ENCODE measurements around the gene TMC4. TPM values are rescaled to one million over a fixed set of nuclear protein-coding genes. Genes with fewer than 3 reads are reported as not detected.
A peak's percentile ranks its signal among the peaks of the same experiment; 100 is the strongest.

TMC4 gene
- total RNA-seq, 4 donors from 2014 or later = 91.5 to 386 (median 180) TPM

GRCh38 chr19:54209811-54210494 lies 37.0 kb upstream of the TMC4 start:
- no peaks in the 10 kb centered on the region for H3K9me3 ChIP-seq
- peaks cover 0 to 29% (median 12%) of the 10 kb centered on the region in 4 donors for H3K36me3 ChIP-seq
- 26% methylated on average over 10 of the region's 10 CpGs; no CpG with 5 or more reads in 1 of the 2 donors for WGBS, 2 donors (ENCODE audit: low coverage in 1 of 2)
- in situ Hi-C loops (cut with MboI; ENCODE audit: low pct_ligation_motif_present in 1 of 4, low pct_unique_long_range_greater_than_20kb in 1 of 4, low sequenced_read_pairs in 3 of 4) = no loop called here
- intact Hi-C loops (cut with DNase I; ENCODE audit: low total_unique reads) = no loop called here
- H3K4me3 ChIP-seq = no peak overlapping the region
- DNase-seq = peak; percentile 93
- peak overlapping the region; percentile 84 to 90 (median 84) for H3K27ac ChIP-seq
- TF ChIP-seq POLR2A (IDR thresholded peaks at IDR 0.05) (peak; percentile 34), POLR2AphosphoS5 (IDR thresholded peaks at IDR 0.05) (peak; percentile 66 to 81 (median 78))
- TF ChIP-seq, protein P1, sequence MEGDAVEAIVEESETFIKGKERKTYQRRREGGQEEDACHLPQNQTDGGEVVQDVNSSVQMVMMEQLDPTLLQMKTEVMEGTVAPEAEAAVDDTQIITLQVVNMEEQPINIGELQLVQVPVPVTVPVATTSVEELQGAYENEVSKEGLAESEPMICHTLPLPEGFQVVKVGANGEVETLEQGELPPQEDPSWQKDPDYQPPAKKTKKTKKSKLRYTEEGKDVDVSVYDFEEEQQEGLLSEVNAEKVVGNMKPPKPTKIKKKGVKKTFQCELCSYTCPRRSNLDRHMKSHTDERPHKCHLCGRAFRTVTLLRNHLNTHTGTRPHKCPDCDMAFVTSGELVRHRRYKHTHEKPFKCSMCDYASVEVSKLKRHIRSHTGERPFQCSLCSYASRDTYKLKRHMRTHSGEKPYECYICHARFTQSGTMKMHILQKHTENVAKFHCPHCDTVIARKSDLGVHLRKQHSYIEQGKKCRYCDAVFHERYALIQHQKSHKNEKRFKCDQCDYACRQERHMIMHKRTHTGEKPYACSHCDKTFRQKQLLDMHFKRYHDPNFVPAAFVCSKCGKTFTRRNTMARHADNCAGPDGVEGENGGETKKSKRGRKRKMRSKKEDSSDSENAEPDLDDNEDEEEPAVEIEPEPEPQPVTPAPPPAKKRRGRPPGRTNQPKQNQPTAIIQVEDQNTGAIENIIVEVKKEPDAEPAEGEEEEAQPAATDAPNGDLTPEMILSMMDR (IDR thresholded peaks at IDR 0.05) = no peak
- no peaks in the 10 kb centered on the region for H3K27me3 ChIP-seq
- peaks cover 31 to 64% (median 45%) of the 10 kb centered on the region in 4 donors for H3K4me1 ChIP-seq

DNA sequence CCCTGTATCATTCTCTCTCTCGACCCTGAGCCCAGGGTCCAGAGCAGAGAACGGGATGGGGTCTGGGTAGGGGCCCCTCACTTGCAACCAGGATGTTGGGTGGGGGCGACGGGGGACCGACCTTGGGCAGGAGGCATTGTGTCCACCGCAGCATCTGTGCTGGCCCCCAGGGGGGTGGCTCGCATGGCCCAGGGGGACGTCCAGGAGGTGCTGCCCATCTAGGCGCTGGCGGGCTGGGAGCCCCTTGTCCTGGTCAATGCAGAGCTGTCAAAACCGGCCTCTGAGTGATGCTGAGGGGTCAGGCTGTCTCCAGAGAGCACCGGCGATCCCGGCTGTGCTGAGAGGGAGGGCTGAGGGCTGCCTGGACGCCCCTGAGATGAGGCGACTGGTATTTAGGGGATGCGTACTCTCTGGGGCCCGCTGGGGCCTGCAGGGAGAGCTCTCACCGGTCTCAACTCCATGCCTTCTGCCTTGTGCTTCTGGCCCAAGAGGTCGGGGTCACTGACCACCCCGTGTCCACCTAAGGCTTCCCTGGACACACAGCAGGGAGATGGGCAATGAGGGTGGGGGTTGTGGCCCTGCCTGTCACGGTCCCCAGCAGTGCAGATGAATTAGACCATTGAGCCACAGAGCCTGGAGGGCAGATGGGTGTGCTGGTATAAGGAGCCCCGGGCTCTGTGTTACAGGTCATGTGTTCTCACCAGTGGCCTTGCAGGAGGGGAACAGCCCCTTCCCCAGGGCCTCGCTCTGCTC lies 36.3 kb upstream of the TMC4 start:
- WGBS, 2 donors (ENCODE audit: low coverage in 1 of 2) = 62% methylated on average over 23 of the region's 24 CpGs; no CpG with 5 or more reads in 1 of the 2 donors
- DNase-seq = peak; percentile 21

DNA sequence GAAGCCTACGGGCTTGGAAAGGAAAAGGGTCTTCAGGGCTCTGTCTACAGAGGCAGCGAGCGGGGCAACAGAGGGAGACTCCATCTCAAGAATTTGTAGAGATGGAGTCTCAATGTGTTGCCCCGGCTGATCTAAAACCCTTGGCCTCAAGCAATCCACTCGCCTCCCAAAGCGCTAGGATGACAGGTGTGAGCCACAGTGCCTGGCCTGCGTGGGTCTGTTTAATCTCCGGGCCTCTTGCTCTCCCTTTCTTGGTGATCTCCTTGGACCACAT lies 35.8 kb upstream of the TMC4 start:
- TF ChIP-seq POLR2AphosphoS5 (IDR thresholded peaks at IDR 0.05) (no peak), EP300 (IDR thresholded peaks at IDR 0.05; ENCODE audit: low read depth) (no peak)
- peaks cover 0 to 40% (median 12%) of the 10 kb centered on the region in 4 donors for H3K36me3 ChIP-seq
- DNase-seq = no peak
- 66% methylated on average over 8 of the region's 8 CpGs; no CpG with 5 or more reads in 1 of the 2 donors for WGBS, 2 donors (ENCODE audit: low coverage in 1 of 2)
- H3K27me3 ChIP-seq = no peaks in the 10 kb centered on the region
- intact Hi-C loops (cut with DNase I; ENCODE audit: low total_unique reads) (no loop called here), in situ Hi-C loops (cut with MboI; ENCODE audit: low pct_ligation_motif_present in 1 of 4, low pct_unique_long_range_greater_than_20kb in 1 of 4, low sequenced_read_pairs in 3 of 4) (no loop called here)
- H3K27ac ChIP-seq = peak overlapping the region; percentile 84 to 90 (median 84)
- H3K4me1 ChIP-seq = peaks cover 31 to 77% (median 54%) of the 10 kb centered on the region in 4 donors
- no peak overlapping the region for H3K4me3 ChIP-seq
- H3K9me3 ChIP-seq = no peaks in the 10 kb centered on the region

More for the DNA sequence above, 36.3 kb upstream of the TMC4 start:
- TF ChIP-seq POLR2A (IDR thresholded peaks at IDR 0.05) (no peak), POLR2AphosphoS5 (IDR thresholded peaks at IDR 0.05) (no peak), EP300 (IDR thresholded peaks at IDR 0.05; ENCODE audit: low read depth) (no peak)
- TF ChIP-seq, protein P1 (IDR thresholded peaks at IDR 0.05) = no peak
- H3K4me3 ChIP-seq = no peak overlapping the region
- H3K27ac ChIP-seq = peak overlapping the region; percentile 84 to 90 (median 84)
- in situ Hi-C loops (cut with MboI; ENCODE audit: low pct_ligation_motif_present in 1 of 4, low pct_unique_long_range_greater_than_20kb in 1 of 4, low sequenced_read_pairs in 3 of 4) (no loop called here), intact Hi-C loops (cut with DNase I; ENCODE audit: low total_unique reads) (no loop called here)
- peaks cover 0 to 35% (median 12%) of the 10 kb centered on the region in 4 donors for H3K36me3 ChIP-seq
- no peaks in the 10 kb centered on the region for H3K9me3 ChIP-seq
- no peaks in the 10 kb centered on the region for H3K27me3 ChIP-seq
- peaks cover 31 to 72% (median 51%) of the 10 kb centered on the region in 4 donors for H3K4me1 ChIP-seq

DNA sequence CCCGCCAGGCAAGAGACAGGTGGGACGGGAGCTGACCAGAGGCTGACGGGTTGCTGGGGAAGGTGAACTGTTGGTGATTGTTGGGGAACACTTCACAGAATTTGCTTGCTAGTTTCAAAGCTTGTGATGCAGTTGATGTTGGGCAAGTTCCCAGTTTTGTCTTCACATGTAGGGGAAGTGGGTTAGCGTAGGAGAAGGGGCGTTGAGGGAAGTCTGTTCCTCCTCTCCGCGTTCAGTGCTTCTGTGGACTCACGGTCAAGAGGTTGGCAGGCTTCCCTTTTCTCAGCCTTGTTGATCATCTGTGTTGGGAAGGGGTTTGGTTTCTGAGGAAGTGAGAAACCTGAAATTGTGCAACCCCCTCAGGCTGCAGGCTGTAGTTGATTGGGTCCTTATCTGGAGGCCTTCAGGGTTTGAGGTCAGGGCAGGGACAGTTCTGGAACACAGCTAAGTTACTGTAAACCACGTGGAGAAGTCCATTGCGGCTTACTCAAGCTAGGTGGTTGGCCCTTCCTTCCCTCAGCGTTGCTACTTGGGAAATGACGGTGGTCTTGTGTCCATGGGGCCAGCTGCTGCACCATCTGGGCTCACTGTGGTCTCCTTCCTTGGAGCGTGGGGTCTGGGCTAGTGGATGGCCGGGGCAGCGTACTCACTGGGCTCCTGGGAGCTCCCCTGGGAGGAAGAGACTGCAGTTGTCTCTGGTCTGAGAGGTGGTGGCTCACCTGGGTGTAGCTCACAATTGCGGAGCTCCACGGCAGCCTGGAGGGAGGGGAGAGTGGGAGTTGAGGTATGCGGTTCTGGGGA lies 35.2 kb upstream of the TMC4 start:
- in situ Hi-C loops (cut with MboI; ENCODE audit: low pct_ligation_motif_present in 1 of 4, low pct_unique_long_range_greater_than_20kb in 1 of 4, low sequenced_read_pairs in 3 of 4) = no loop called here
- peak; percentile 72 for DNase-seq
- Histone ChIP-seq H3K27me3 (no peaks in the 10 kb centered on the region), H3K4me1 (peaks cover 34 to 82% (median 58%) of the 10 kb centered on the region in 4 donors), H3K36me3 (peaks cover 0 to 44% (median 12%) of the 10 kb centered on the region in 4 donors), H3K27ac (peak overlapping the region; percentile 84 to 90 (median 84)), H3K4me3 (no peak overlapping the region), H3K9me3 (no peaks in the 10 kb centered on the region)
- TF ChIP-seq POLR2A (IDR thresholded peaks at IDR 0.05) (peak; percentile 44), POLR2AphosphoS5 (IDR thresholded peaks at IDR 0.05) (peak; percentile 9 to 67 (median 60)), EP300 (IDR thresholded peaks at IDR 0.05; ENCODE audit: low read depth) (peak; percentile 81)
- TF ChIP-seq, protein P1 (IDR thresholded peaks at IDR 0.05) = no peak
- 52 to 100% methylated on average over 1 to 15 of the region's 18 CpGs for WGBS, 2 donors (ENCODE audit: low coverage in 1 of 2)
- intact Hi-C loops (cut with DNase I; ENCODE audit: low total_unique reads) = no loop called here
